ENCODE measurements around the gene ZNF860.

The ZNF860 gene

GRCh38 chr3:31981206-31982181 lies at the start of gene ZNF860, which contains the start of gene OSBPL10:
Gene ZNF860, plus strand, starts transcription at chr3:31981750. Its CDS starts 7,330 bp downstream, at chr3:31989080.
Gene OSBPL10, minus strand, starts transcription at chr3:31981262. Its CDS starts 83 bp downstream, at chr3:31981179.
- peak; percentile 76 for DNase-seq

- no peak for DNase-seq
These were observed 48.6 kb upstream of the ZNF860 start for GRCh38 chr3:31932990-31933389.

GRCh38 chr3:31934018-31934417 lies 47.5 kb upstream of the ZNF860 start:
- DNase-seq = no peak

DNA sequence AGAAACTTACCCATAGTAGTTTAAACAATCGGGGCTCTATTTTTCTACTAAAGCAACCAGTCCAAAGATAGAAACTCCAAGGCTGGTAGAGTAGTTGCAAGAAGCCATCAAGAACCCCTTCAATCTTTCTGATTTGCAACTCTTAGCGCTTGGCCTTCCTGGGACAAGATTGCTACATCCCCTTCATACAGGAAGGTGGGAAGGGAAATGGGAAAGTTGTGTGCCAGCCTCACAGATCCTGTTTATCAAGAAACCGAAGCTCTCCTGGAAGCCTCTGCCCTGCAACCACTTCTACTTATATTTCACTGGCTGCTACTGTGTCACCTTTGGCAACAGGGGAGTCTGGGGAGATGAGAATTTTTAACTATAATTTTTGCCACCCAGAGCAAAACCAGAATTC lies 46.7 kb upstream of the ZNF860 start:
- DNase-seq = no peak

DNA sequence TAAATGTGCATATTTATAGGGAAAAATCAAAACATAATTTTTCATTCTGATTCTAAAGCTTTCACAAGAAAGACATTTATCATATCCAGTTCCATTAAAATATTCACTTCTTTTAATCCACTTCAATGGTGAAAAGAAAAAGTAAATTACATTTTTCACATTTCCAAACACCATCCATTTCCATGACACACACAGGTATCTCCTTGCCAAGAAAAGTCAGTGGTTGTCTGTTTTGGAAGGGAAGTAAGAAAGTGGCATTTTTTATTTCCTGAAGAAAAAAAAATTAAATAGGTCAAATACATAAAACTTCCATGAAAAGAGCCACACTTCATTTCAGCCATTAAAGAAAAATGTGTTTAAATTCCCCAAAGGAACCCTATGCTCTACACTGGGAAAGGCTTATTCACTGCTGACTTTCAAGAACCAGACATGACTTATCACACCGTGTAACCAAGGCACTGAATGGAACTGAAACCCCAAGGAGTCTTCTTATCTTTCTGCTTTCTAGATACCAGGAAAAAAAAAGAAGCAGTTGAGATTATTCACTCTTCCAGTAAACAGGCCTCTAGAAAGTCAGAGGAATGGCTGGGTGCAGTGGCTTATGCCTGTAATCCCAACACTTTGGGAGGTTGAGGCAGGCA lies 45.0 kb upstream of the ZNF860 start:
- no peak for DNase-seq

- DNase-seq = no peak
These were observed 44.3 kb upstream of the ZNF860 start for GRCh38 chr3:31937225-31937624.

DNA sequence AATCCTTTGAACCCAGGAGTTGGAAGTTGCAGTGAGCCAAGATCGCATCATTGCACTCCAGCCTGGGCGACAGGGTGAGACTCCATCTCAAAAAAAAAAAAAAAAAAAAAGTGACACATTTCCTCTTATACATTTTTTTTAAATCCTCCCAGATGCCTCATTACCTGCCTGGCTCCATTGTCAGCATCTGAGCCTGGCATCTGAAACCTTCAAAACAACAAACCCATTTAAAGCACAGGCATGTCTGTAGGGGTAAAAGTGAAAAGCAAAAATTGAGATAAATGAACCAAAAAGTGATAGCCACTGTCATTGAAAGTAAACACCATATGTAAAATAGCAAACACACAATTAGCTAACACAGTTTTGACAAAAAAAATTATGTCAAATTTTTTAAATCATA lies 39.1 kb upstream of the ZNF860 start:
- DNase-seq = no peak

- DNase-seq = no peak
These were observed 38.5 kb upstream of the ZNF860 start for GRCh38 chr3:31943041-31943440.

DNA sequence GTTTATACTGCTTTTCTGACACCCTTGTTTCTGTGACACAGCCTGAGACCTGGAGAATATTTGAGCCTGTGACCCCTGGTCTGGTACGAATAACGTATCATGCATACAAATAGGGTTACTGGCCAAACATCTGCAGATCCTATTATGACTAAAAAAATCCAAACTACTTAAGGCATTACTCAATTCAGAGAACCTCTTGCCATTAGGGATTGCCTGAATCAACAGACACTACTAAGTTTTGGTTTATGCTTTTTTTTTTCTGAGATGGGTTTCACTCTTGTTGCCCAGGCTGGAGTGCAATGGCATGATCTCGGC lies 35.9 kb upstream of the ZNF860 start:
- DNase-seq = no peak

DNA sequence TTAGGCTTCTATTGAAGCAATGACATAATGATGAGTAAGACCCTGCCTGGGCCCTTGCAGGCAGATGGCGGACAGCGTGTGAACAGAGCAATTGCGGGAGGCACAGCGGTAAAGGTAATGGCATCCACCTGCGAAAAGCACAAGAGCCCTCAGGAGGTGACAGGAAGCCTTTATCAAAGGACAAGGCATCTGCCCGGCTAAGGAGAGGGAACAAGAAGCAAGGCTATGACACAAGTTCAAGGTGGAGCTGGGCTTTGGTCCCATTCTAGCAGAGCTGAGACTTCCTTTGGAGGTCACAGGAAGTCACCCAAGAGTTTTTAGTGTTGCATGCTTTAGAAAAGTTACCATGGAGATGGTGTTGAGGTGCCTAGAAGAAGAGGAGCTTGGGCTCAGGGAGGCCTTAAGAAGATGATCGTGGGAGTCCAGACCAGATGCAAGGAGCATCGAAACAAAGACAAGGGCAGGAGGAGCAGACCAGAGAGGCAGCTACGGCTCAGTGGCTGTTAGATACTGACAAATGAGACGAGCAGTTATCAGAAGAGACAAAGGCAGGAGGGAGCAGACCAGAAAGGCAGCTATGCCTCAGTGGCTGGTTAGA lies 35.0 kb upstream of the ZNF860 start:
- no peak for DNase-seq

DNA sequence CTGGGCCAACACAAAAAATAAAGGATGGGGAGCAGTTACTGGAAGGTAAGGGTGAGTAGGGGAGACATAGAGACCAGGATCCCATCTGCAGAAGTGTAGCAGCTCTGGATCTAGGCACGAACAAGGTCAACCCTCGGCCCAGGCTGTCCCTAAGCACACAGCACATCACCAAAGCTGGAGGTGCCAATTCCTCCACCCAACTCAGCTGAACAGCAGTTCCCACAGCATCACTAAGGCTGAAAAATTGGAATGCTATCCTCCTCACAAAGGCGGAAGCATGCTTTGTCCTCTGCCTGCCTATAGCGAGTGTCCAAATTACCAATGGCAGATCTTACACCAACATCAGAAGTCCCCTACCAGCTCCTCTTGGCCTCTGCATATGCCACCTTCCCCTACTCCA lies 34.4 kb upstream of the ZNF860 start:
- DNase-seq = no peak

DNA sequence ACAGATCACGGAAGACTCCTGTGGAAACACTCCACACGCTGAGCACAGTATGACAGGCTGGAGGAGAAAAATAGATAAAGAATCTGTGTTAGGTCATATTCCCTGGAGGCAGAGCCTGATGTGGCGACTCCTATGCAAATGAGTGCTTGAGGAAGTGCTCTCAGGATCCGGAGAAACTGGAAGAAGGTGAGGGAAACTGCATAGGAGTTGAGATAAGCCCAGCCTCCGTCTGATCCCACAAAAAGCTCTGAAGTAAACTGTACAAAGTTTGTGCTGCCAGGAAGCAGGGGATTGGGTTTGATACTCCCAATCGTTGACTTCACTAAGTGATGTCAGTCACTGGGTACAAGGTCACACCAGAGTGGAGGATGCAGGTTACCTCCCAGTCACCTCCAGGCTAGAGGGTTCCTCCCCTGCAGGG lies 33.9 kb upstream of the ZNF860 start:
- no peak for DNase-seq

DNA sequence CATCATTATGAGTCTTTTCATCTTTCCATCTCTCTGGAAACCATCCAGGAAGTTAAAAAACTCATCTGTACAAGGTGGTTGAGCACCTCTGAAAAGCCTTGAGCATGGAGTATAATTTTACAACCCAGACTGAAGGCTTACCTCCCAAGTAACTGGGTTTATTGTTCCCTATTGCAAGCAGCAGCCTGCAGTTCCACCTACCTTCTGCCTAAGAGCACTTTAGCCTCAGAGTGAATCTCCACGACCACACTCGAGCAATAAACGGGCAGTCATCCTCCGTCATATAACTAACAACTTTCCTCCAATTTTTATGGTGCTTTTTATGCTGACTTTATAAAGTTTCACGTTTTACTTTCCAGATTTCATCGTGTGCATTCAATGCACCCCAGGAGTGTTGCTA lies 33.3 kb upstream of the ZNF860 start:
- no peak for DNase-seq

DNA sequence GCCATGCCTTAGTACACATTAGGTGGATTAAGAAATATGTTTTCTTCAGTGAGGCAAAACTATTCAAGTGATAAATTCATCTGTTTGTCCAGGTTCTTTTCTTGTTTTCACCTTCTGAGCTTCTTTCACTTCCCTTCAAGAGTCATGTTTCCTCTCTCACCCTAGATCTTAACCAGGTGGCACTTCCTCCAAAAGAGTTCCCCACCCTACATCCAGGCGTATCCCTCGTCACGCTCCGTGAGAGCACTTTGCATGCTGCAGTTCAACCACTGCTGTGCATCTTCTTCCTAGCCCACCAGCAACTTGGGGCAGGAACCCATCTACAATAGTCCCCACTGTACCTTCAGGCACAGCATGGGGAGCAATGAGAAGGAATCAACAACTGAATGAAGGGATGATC lies 29.3 kb upstream of the ZNF860 start:
- no peak for DNase-seq

GRCh38 chr3:31953091-31953490 lies 28.5 kb upstream of the ZNF860 start:
- no peak for DNase-seq

- no peak for DNase-seq
These were observed 27.9 kb upstream of the ZNF860 start for GRCh38 chr3:31953636-31954035.

GRCh38 chr3:31955581-31955980 lies 26.0 kb upstream of the ZNF860 start:
- DNase-seq = no peak

GRCh38 chr3:31957106-31957505 lies 24.4 kb upstream of the ZNF860 start:
- no peak for DNase-seq

DNA sequence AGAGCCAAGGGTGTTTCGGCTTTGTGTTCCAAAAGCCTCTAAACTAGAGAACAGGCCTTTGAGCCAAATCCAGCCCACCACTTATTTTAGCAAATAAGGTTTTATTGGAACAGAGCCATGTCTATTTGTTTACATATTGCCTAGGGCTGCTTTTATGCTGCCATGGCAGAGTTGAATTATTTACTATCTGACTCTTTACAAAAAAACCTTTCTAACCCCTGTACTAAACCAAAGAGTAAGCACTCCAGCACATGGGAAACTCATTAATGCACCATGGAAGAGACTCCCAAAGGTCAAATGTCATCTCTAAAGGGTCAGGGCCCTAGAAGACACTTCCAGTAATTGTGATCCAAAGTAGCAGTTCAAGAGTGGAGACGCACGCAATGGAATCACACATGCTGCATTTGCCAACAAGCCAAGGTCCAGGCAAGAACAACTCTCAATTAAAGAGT lies 22.8 kb upstream of the ZNF860 start:
- peak; percentile 5 for DNase-seq

DNA sequence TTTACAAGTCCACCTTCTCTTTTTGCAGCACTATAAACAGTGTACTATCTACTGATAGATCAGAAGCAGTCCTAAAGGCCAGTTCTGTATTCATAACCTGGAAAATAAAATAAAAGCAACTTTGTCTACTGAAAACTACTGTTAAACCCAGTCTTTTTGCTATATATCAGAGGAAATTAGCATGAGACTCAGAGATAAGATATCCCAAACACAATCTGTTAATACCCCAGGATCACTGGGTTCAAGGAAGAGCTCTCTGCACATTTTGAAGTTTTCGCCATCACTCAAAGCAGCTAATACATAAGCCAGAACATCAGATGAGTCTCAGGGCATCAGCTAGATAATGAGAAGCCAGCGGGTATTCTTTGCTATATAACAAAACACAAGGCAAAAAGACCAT lies 22.3 kb upstream of the ZNF860 start:
- no peak for DNase-seq

GRCh38 chr3:31959951-31960792 lies 21.4 kb upstream of the ZNF860 start:
- no peak for DNase-seq

DNA sequence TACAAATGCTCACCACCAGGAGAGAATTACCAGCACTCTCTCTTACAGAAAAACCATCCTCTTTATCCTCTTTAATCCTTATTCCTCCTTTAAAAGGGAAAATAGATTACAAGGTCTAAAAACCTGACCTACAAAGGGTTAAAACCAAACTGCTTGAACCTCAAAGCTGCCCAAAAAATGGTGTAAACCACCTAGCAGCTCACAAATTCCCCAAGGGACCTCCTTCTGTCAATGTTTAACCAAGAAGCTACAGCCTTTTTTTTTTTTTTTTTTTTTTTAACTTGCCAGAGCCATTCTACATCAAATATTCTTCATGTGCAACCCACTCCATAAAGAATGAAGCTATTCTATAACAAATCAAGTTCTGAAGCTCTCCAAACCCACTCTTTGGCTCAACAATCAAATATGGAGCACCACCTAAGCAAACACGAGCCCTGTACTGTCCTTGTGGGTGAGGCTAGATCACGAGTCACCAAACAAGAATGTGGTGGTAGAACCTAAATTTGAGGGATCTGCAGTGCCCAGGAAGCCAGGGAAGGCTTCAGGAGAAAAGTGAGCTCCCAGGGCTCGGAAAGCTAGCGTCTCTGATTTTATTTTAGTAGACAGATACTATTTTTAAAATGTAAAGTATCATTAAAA lies 20.6 kb upstream of the ZNF860 start:
- DNase-seq = peak; percentile 6
